Chondrocyte (in vitro differentiated cells): Measurements from ENCODE around the gene WFIKKN2. TPM values are rescaled to one million over a fixed set of nuclear protein-coding genes. Genes with fewer than 3 reads are reported as not detected.
A peak's percentile ranks its signal among the peaks of the same experiment; 100 is the strongest.

Source experiments
- DNase-seq: peaks from one replicate; pipeline ENCODE4 v3.0.0; 2021; ENCODE audit warnings: mixed read lengths, low spot score
- H3K27ac Mint-ChIP-seq: one replicate; pipeline ENCODE4 v1.8.0; 2021; ENCODE audit warnings: mild to moderate bottlenecking, moderate library complexity, mixed read lengths; ENCODE audit not compliant: unreplicated experiment
- H3K27me3 Mint-ChIP-seq: 2 replicates; pipeline ENCODE4 v1.8.0; 2021; ENCODE audit warnings: low read depth, mixed read lengths
- H3K36me3 Mint-ChIP-seq: 2 replicates; pipeline ENCODE4 v1.8.0; 2021; ENCODE audit warnings: low read depth, mixed read lengths
- H3K4me1 Mint-ChIP-seq: 2 replicates; pipeline ENCODE4 v1.8.0; 2021; ENCODE audit warnings: low read depth, mild to moderate bottlenecking, mixed read lengths
- H3K4me3 Mint-ChIP-seq: one replicate; pipeline ENCODE4 v1.8.0; 2021; ENCODE audit warnings: mild to moderate bottlenecking, moderate library complexity, mixed read lengths; ENCODE audit not compliant: unreplicated experiment
- H3K9me3 Mint-ChIP-seq: 2 replicates; pipeline ENCODE4 v1.8.0; 2021; ENCODE audit warnings: low read depth, mixed read lengths
- total RNA-seq: library from RNA; stranded (reverse); gene quantifications from 3 replicates; pipeline ENCODE4 v1.2.1, GENCODE V29; 2021
- TF ChIP-seq, protein P1 (sequence below): fragments of 200-600 bp; sonication (generic); IDR thresholded peaks from 2 replicates; pipeline ENCODE4 v1.5.0; 2021; ENCODE audit warnings: antibody characterized with exemption, mild to moderate bottlenecking, moderate library complexity

WFIKKN2 gene
- total RNA-seq, 1 donor from 2014 or later, result 0.12 TPM

GRCh38 chr17:50863221-50863843 is 27.9 kb downstream of the WFIKKN2 start:
- H3K27me3 Mint-ChIP-seq, result no peaks in the 10 kb centered on the region
- H3K36me3 Mint-ChIP-seq, result peaks cover 16% of the 10 kb centered on the region
- H3K4me1 Mint-ChIP-seq, result peaks cover 36% of the 10 kb centered on the region
- TF ChIP-seq, protein P1, sequence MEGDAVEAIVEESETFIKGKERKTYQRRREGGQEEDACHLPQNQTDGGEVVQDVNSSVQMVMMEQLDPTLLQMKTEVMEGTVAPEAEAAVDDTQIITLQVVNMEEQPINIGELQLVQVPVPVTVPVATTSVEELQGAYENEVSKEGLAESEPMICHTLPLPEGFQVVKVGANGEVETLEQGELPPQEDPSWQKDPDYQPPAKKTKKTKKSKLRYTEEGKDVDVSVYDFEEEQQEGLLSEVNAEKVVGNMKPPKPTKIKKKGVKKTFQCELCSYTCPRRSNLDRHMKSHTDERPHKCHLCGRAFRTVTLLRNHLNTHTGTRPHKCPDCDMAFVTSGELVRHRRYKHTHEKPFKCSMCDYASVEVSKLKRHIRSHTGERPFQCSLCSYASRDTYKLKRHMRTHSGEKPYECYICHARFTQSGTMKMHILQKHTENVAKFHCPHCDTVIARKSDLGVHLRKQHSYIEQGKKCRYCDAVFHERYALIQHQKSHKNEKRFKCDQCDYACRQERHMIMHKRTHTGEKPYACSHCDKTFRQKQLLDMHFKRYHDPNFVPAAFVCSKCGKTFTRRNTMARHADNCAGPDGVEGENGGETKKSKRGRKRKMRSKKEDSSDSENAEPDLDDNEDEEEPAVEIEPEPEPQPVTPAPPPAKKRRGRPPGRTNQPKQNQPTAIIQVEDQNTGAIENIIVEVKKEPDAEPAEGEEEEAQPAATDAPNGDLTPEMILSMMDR, result peak; percentile 73
- no peak for DNase-seq
- peak overlapping the region; percentile 55 for H3K27ac Mint-ChIP-seq
- peak overlapping the region; percentile 13 for H3K4me3 Mint-ChIP-seq
- H3K9me3 Mint-ChIP-seq, result no peaks in the 10 kb centered on the region

DNA sequence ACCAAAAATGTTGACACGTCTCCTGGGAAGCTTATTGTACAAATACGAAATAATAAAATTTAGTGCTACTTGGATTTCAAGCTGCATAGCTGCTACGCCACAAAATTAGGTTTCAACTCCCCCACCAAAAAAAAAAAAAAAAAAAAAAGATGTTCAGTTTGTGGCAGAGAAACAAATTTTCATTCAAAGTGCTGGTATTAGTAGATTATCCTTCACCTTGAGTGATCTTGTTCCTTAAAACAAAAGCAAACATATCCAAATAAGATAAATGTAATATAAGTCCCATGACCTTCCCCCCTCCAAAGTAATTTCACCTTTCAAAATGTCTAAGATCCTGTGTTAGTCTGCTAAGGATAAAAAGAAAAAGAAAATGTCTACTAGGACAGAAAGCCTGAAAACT is 28.5 kb downstream of the WFIKKN2 start:
- TF ChIP-seq, protein P1, result no peak
- Mint-ChIP-seq H3K4me3 (peak overlapping the region; percentile 97), H3K36me3 (peaks cover 16% of the 10 kb centered on the region), H3K9me3 (no peaks in the 10 kb centered on the region), H3K4me1 (peaks cover 41% of the 10 kb centered on the region), H3K27ac (peak overlapping the region; percentile 97), H3K27me3 (no peaks in the 10 kb centered on the region)
- DNase-seq, result no peak

- TF ChIP-seq, protein P1, result no peak
- Mint-ChIP-seq H3K36me3 (peaks cover 16% of the 10 kb centered on the region), H3K27me3 (no peaks in the 10 kb centered on the region), H3K27ac (peak overlapping the region; percentile 97), H3K4me3 (peak overlapping the region; percentile 97), H3K4me1 (peaks cover 41% of the 10 kb centered on the region), H3K9me3 (no peaks in the 10 kb centered on the region)
- DNase-seq, result no peak
Observed at GRCh38 chr17:50864747-50865059, 29.3 kb downstream of the WFIKKN2 start.

- TF ChIP-seq, protein P1, result no peak
- H3K4me1 Mint-ChIP-seq, result peaks cover 41% of the 10 kb centered on the region
- H3K36me3 Mint-ChIP-seq, result peaks cover 16% of the 10 kb centered on the region
- no peaks in the 10 kb centered on the region for H3K27me3 Mint-ChIP-seq
- no peaks in the 10 kb centered on the region for H3K9me3 Mint-ChIP-seq
- no peak for DNase-seq
- peak overlapping the region; percentile 97 for H3K4me3 Mint-ChIP-seq
- peak overlapping the region; percentile 97 for H3K27ac Mint-ChIP-seq
Observed at GRCh38 chr17:50865060-50865867, 29.9 kb downstream of the WFIKKN2 start.

GRCh38 chr17:50865868-50866260 is 30.5 kb downstream of the WFIKKN2 start:
- TF ChIP-seq, protein P1, result peak; percentile 7
- peaks cover 41% of the 10 kb centered on the region for H3K4me1 Mint-ChIP-seq
- H3K36me3 Mint-ChIP-seq, result peaks cover 16% of the 10 kb centered on the region
- H3K27me3 Mint-ChIP-seq, result no peaks in the 10 kb centered on the region
- H3K9me3 Mint-ChIP-seq, result no peaks in the 10 kb centered on the region
- no peak for DNase-seq
- peak overlapping the region; percentile 97 for H3K4me3 Mint-ChIP-seq
- H3K27ac Mint-ChIP-seq, result peak overlapping the region; percentile 79
